ENCODE data around the gene TEX26. TPM values are rescaled to one million over a fixed set of nuclear protein-coding genes. Genes with fewer than 3 reads are reported as not detected.

TEX26 gene
- total and polyA plus RNA-seq, 12 donors: 0.10 to 1.1 (median 0.51) TPM; not detected in 8

- Histone ChIP-seq H3K4me1 (replicated peaks in 1 of 2) (no peaks in the 10 kb centered on the region), H3K9me3 (replicated peaks in 1 of 3) (no peaks in the 10 kb centered on the region), H3K27ac (no peak overlapping the region), H3K36me3 (replicated peaks in 1 of 2) (no peaks in the 10 kb centered on the region), H3K4me3 (no peak overlapping the region), H3K27me3 (no peaks in the 10 kb centered on the region)
- TF ChIP-seq POLR2A (IDR thresholded peaks at IDR 0.05) (no peak), CTCF (IDR thresholded peaks at IDR 0.05) (no peak)
- no peak for DNase-seq
- intact Hi-C loops (cut with DNase I): no loop called here
These were observed 82.7 kb downstream of the TEX26 start for GRCh38 chr13:31015199-31015598.

GRCh38 chr13:31016342-31017325 lies 84.2 kb downstream of the TEX26 start:
- H3K9me3 ChIP-seq (replicated peaks in 1 of 3): no peaks in the 10 kb centered on the region
- no peak for DNase-seq
- intact Hi-C loops (cut with DNase I): no loop called here
- no peak overlapping the region for H3K4me3 ChIP-seq
- no peaks in the 10 kb centered on the region for H3K36me3 ChIP-seq (replicated peaks in 1 of 2)
- no peak for TF ChIP-seq POLR2A (IDR thresholded peaks at IDR 0.05)
- no peak for TF ChIP-seq CTCF (IDR thresholded peaks at IDR 0.05)
- H3K4me1 ChIP-seq (replicated peaks in 1 of 2): no peaks in the 10 kb centered on the region
- H3K27me3 ChIP-seq: no peaks in the 10 kb centered on the region
- no peak overlapping the region for H3K27ac ChIP-seq
- 81 to 87% (median 86%) methylated on average over 8 of the region's 8 CpGs for WGBS, 4 donors

- no peaks in the 10 kb centered on the region for H3K4me1 ChIP-seq (replicated peaks in 1 of 2)
- TF ChIP-seq POLR2A (IDR thresholded peaks at IDR 0.05): no peak
- TF ChIP-seq CTCF (IDR thresholded peaks at IDR 0.05): no peak
- H3K27ac ChIP-seq: no peak overlapping the region
- no peaks in the 10 kb centered on the region for H3K27me3 ChIP-seq
- DNase-seq: no peak
- intact Hi-C loops (cut with DNase I): no loop called here
- no peaks in the 10 kb centered on the region for H3K9me3 ChIP-seq (replicated peaks in 1 of 3)
- no peaks in the 10 kb centered on the region for H3K36me3 ChIP-seq (replicated peaks in 1 of 2)
- 69 to 100% (median 83%) methylated on average over 2 to 3 of the region's 3 CpGs for WGBS, 4 donors
- H3K4me3 ChIP-seq: no peak overlapping the region
These were observed 86.1 kb downstream of the TEX26 start for GRCh38 chr13:31018511-31018910.

GRCh38 chr13:31020996-31021395 lies 88.5 kb downstream of the TEX26 start:
- TF ChIP-seq POLR2A (IDR thresholded peaks at IDR 0.05) (no peak), CTCF (IDR thresholded peaks at IDR 0.05) (no peak)
- Histone ChIP-seq H3K4me1 (replicated peaks in 1 of 2) (no peaks in the 10 kb centered on the region), H3K4me3 (no peak overlapping the region), H3K27me3 (no peaks in the 10 kb centered on the region), H3K27ac (no peak overlapping the region), H3K9me3 (replicated peaks in 1 of 3) (no peaks in the 10 kb centered on the region), H3K36me3 (replicated peaks in 1 of 2) (no peaks in the 10 kb centered on the region)
- WGBS, 4 donors: 65 to 75% (median 73%) methylated on average over 3 of the region's 3 CpGs
- intact Hi-C loops (cut with DNase I): no loop called here
- DNase-seq: no peak

All from adrenal gland (tissue), 12 donors.